Breast epithelium (tissue), 3 donors: Measurements from ENCODE around the gene TFPT.

Experiments
- POLR2A ChIP-seq: fragments of 450-650 bp; IDR thresholded peaks from one replicate; pipeline ENCODE4 v1.6.1; 2016; ENCODE audit warnings: antibody characterized with exemption, mild to moderate bottlenecking, moderate library complexity
- TF ChIP-seq, protein P1 (sequence below), 3 donors: fragments of 450-650 bp; IDR thresholded peaks; one replicate each; pipeline ENCODE4 v1.5.1; 2016 to 2017; ENCODE audit warnings: antibody characterized with exemption in 3 of 3, mild to moderate bottlenecking in 3 of 3, moderate library complexity in 3 of 3

- TF ChIP-seq, protein P1, sequence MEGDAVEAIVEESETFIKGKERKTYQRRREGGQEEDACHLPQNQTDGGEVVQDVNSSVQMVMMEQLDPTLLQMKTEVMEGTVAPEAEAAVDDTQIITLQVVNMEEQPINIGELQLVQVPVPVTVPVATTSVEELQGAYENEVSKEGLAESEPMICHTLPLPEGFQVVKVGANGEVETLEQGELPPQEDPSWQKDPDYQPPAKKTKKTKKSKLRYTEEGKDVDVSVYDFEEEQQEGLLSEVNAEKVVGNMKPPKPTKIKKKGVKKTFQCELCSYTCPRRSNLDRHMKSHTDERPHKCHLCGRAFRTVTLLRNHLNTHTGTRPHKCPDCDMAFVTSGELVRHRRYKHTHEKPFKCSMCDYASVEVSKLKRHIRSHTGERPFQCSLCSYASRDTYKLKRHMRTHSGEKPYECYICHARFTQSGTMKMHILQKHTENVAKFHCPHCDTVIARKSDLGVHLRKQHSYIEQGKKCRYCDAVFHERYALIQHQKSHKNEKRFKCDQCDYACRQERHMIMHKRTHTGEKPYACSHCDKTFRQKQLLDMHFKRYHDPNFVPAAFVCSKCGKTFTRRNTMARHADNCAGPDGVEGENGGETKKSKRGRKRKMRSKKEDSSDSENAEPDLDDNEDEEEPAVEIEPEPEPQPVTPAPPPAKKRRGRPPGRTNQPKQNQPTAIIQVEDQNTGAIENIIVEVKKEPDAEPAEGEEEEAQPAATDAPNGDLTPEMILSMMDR (IDR thresholded peaks at IDR 0.05) = no peak
- no peak for TF ChIP-seq POLR2A
Measured at GRCh38 chr19:54156490-54156889, 41.0 kb upstream of the TFPT start.
